Measurements from ENCODE around the gene C11orf97. TPM values are rescaled to one million over a fixed set of nuclear protein-coding genes. Genes with fewer than 3 reads are reported as not detected.

Gene C11orf97
- total RNA-seq, 1 experiment from 2014 or later, result not detected

DNA sequence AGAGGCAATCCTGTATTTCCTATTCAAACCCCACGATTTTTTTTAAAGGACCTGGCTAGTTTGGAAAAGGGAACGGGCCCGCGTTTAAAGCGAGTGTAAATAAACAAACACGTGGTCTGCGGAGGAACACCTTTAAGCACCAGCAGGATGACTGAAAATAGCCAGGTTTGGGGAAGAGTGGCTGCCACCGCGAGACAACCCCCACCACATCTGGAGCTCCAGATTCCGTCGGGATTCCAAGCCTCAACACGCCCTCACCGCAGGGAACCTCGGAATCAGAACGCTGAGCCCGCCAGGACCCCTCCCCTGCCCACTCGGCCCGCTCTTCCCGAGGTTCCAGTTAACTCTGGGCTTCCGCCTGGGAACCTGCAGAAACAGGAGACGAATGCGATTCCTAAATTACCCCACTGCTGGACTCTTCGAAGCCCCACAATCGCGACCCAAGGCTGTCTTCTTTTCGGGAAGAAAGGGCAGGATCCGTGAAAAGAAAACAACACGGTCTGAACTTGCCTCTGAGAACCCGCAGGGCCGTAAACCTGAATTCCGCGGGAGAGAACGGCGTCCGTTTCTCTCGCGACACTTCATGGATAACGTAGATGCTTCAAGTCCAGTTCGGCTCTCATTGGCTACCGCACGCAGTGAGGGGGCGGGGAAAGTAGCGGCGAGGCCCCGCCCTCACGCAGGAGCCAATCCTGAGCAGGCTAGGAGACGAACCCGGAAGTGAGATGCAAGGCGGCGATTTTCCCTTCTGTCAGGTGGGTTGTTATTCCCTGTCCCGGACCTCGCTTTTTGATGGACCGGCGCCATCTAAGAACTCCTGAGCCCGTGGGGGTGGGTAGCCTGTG is 18.8 kb upstream of the C11orf97 start, which contains the start of the genes ANKRD49 and MRE11:
TSS of gene ANKRD49 (plus strand) at position 704 of the 845 bp plus-strand sequence. CDS start 2,710 bp downstream, outside the sequence.
TSS of gene MRE11 (minus strand) at position 564 of the 845 bp plus-strand sequence. CDS start 1,043 bp downstream, outside the sequence.
- peak within 1 kb of the TSS; percentile 99 to 100 (median 100) for H3K27ac Mint-ChIP-seq
- peak within 1 kb of the TSS; percentile 97 to 98 for H3K4me3 Mint-ChIP-seq
- Histone ChIP-seq H3K4ac (ENCODE audit: low read depth, low read length) (no peak within 1 kb of the TSS), H2BK5ac (ENCODE audit: insufficient read length, low read length) (peak within 1 kb of the TSS; percentile 48), H4K8ac (replicated peaks; ENCODE audit: insufficient read length, low read depth, low read length) (no peak within 1 kb of the TSS), H3K56ac (ENCODE audit: insufficient read length, low read depth, low read length) (peak within 1 kb of the TSS; percentile 2), H3K14ac (ENCODE audit: insufficient read depth, low read length) (peak within 1 kb of the TSS; percentile 94), H3K27me3 (ENCODE audit: insufficient read depth, low read length) (no peaks in the 10 kb centered on the region), H2BK120ac (ENCODE audit: low read depth, low read length, poor library complexity, severe bottlenecking) (no peak within 1 kb of the TSS), H3K9me3 (ENCODE audit: control insufficient read depth, low read depth, low read length) (no peaks in the 10 kb centered on the region), H4K5ac (ENCODE audit: insufficient read length, low read depth, low read length) (no peak within 1 kb of the TSS), H3K79me2 (ENCODE audit: insufficient read depth, low read length) (no peaks in the 10 kb centered on the region), H3K4me1 (ENCODE audit: insufficient read depth, low read length) (no peaks in the 10 kb centered on the region), H3K4me2 (ENCODE audit: insufficient read depth, insufficient read length, low read length) (peak within 1 kb of the TSS; percentile 93), H2BK12ac (ENCODE audit: insufficient read length, low read depth, low read length) (no peak within 1 kb of the TSS), H3T11ph (ENCODE audit: low read length) (no peak within 1 kb of the TSS), H2BK20ac (ENCODE audit: low read depth, low read length, poor library complexity, severe bottlenecking) (no peak within 1 kb of the TSS), H2AFZ (ENCODE audit: low read length) (peak within 1 kb of the TSS; percentile 76), H4K20me1 (ENCODE audit: control insufficient read depth, insufficient read depth, insufficient read length) (no peaks in the 10 kb centered on the region), H3K27ac (ENCODE audit: insufficient read length, low read depth, low read length) (peak within 1 kb of the TSS; percentile 90), H3K23me2 (ENCODE audit: insufficient read length, low read depth, low read length, poor library complexity, severe bottlenecking) (peaks cover 7% of the 10 kb centered on the region), H3K18ac (ENCODE audit: insufficient read length, low read depth, low read length) (peak within 1 kb of the TSS; percentile 72), H2BK15ac (ENCODE audit: low read depth, low read length) (no peak within 1 kb of the TSS), H2AK5ac (ENCODE audit: insufficient read length, low read length) (no peak within 1 kb of the TSS), H3K23ac (ENCODE audit: insufficient read length, low read depth, low read length) (no peak within 1 kb of the TSS), H3K79me1 (ENCODE audit: insufficient read depth, low read depth, low read length, poor library complexity, severe bottlenecking) (peaks cover 2% of the 10 kb centered on the region), H3K9ac (ENCODE audit: extremely low read depth, insufficient read length, low read length) (peak within 1 kb of the TSS; percentile 96), H4K91ac (ENCODE audit: insufficient read length, low read depth, low read length) (no peak within 1 kb of the TSS)
- WGBS (ENCODE audit: extremely low coverage, insufficient read length, low lambda C conversion rate), result no CpG with 5 or more reads among the region's 55 CpGs
- H3K4me1 Mint-ChIP-seq, result peaks cover 8 to 18% of the 10 kb centered on the region in 2 experiments; a peak in 3 of 4 replicates
- no peaks in the 10 kb centered on the region for H3K27me3 Mint-ChIP-seq (ENCODE audit: low read depth)
- H3K36me3 Mint-ChIP-seq (ENCODE audit: insufficient read depth in 1 of 3, low read depth in 3 of 3), result peaks cover 13 to 38% (median 33%) of the 10 kb centered on the region in 3 experiments; a peak in 6 of 7 replicates
- no peaks in the 10 kb centered on the region; a peak in 1 of 5 replicates for H3K9me3 Mint-ChIP-seq
- DNase-seq, result peak; percentile 99
- TF ChIP-seq, protein P1, sequence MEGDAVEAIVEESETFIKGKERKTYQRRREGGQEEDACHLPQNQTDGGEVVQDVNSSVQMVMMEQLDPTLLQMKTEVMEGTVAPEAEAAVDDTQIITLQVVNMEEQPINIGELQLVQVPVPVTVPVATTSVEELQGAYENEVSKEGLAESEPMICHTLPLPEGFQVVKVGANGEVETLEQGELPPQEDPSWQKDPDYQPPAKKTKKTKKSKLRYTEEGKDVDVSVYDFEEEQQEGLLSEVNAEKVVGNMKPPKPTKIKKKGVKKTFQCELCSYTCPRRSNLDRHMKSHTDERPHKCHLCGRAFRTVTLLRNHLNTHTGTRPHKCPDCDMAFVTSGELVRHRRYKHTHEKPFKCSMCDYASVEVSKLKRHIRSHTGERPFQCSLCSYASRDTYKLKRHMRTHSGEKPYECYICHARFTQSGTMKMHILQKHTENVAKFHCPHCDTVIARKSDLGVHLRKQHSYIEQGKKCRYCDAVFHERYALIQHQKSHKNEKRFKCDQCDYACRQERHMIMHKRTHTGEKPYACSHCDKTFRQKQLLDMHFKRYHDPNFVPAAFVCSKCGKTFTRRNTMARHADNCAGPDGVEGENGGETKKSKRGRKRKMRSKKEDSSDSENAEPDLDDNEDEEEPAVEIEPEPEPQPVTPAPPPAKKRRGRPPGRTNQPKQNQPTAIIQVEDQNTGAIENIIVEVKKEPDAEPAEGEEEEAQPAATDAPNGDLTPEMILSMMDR (conservative IDR thresholded peaks at IDR 0.05), result no peak

Measured in H9 (cell line).